OCI-LY7 (cell line): ENCODE measurements around the gene TSPOAP1. TPM values are rescaled to one million over a fixed set of nuclear protein-coding genes. Genes with fewer than 3 reads are reported as not detected.

Experiments used
- BruUV-seq: library from RNA; stranded (reverse); fragments of 400-500 nt; replicated peaks from 2 replicates; lab custom pipeline; 2021; lab: Mats Ljungman, UMichigan
- CTCF ChIA-PET: fragments of 300-600 bp; sonication (Branson Sonifier 250); formaldehyde crosslinking; loops from one replicate; lab custom pipeline; 2022; ENCODE audit warnings: antibody characterized with exemption; ENCODE audit not compliant: unreplicated experiment; lab: Charles Lee
- POLR2A ChIA-PET: fragments of 300-600 bp; sonication (Branson Sonifier 250); formaldehyde crosslinking; loops from one replicate; lab custom pipeline; 2022; ENCODE audit warnings: antibody characterized with exemption; lab: Charles Lee
- DNase-seq: peaks from one replicate; pipeline ENCODE4 v3.0.0-alpha.2; 2015; ENCODE audit warnings: low spot score
- H2AFZ ChIP-seq: fragments of 200-600 bp; sonication (generic), shearing (Covaris generic); 2 replicates; pipeline ENCODE4 v1.6.1; 2014; ENCODE audit warnings: mild to moderate bottlenecking, antibody characterized with exemption, low read length, moderate library complexity
- H3K27ac ChIP-seq: fragments of 200-600 bp; sonication (generic); 2 replicates; pipeline ENCODE4 v1.5.1; 2014; ENCODE audit warnings: mixed run types, low read depth, mild to moderate bottlenecking, moderate library complexity, low read length, inconsistent platforms; ENCODE audit not compliant: poor library complexity, severe bottlenecking
- H3K36me3 ChIP-seq: fragments of 200-600 bp; sonication (generic); 2 replicates; pipeline ENCODE4 v1.6.1; 2014; ENCODE audit warnings: mild to moderate bottlenecking, antibody characterized with exemption, low read length, moderate library complexity, mixed read lengths; ENCODE audit not compliant: insufficient read depth
- H3K4me1 ChIP-seq: fragments of 200-600 bp; sonication (generic); 2 replicates; pipeline ENCODE4 v1.5.1; 2014; ENCODE audit warnings: mild to moderate bottlenecking, low read length; ENCODE audit not compliant: insufficient read depth, poor library complexity, severe bottlenecking
- H3K4me2 ChIP-seq: fragments of 200-600 bp; sonication (generic); 2 replicates; pipeline ENCODE4 v1.6.1; 2014; ENCODE audit warnings: mild to moderate bottlenecking, low read length
- H3K4me3 ChIP-seq: fragments of 200-600 bp; sonication (generic); 2 replicates; pipeline ENCODE4 v1.5.1; 2014; ENCODE audit warnings: mild to moderate bottlenecking, low read depth, low read length; ENCODE audit not compliant: poor library complexity, severe bottlenecking
- H3K79me2 ChIP-seq: fragments of 200-600 bp; sonication (generic); 2 replicates; pipeline ENCODE4 v1.6.1; 2016; ENCODE audit warnings: low read depth, mild to moderate bottlenecking, low read length, moderate library complexity, mixed read lengths; ENCODE audit not compliant: insufficient read depth
- H3K9me2 ChIP-seq: fragments of 200-600 bp; sonication (generic); 2 replicates; pipeline ENCODE4 v1.6.1; 2016; ENCODE audit warnings: mild to moderate bottlenecking, low read length, mixed read lengths; ENCODE audit not compliant: insufficient read depth
- H3K9me3 ChIP-seq: fragments of 200-600 bp; sonication (generic); 2 replicates; pipeline ENCODE4 v1.6.1; 2014; ENCODE audit warnings: mild to moderate bottlenecking, mixed run types, low read length, mixed read lengths
- H4K20me1 ChIP-seq: fragments of 200-600 bp; sonication (generic); 2 replicates; pipeline ENCODE4 v1.6.1; 2014; ENCODE audit warnings: mild to moderate bottlenecking, antibody characterized with exemption, low read length, moderate library complexity, mixed read lengths; ENCODE audit not compliant: insufficient read depth
- CTCF ChIP-seq: fragments of 200-600 bp; sonication (generic); conservative IDR thresholded peaks from 2 replicates; pipeline ENCODE4 v1.5.1; 2014; ENCODE audit warnings: mild to moderate bottlenecking, antibody characterized with exemption, low read length, moderate library complexity, mixed read lengths
- EZH2phosphoT487 ChIP-seq: fragments of 200-600 bp; sonication (generic); IDR thresholded peaks from 2 replicates; pipeline ENCODE4 v1.6.1; 2018; ENCODE audit warnings: low read depth, borderline replicate concordance, mild to moderate bottlenecking, mixed run types, antibody characterized with exemption, low read length, moderate library complexity, mixed read lengths
- intact Hi-C: fragments of 100-400 bp; cut with micrococcal nuclease; formaldehyde crosslinking; loops from one replicate; pipeline ENCODE4 v1.10.0; 2022; ENCODE audit not compliant: unreplicated experiment
- total RNA-seq, 2 experiments: library from RNA; depleted of rRNA in 1 of 2; stranded (reverse); fragments of >200 nt in 1 of 2; shearing (Covaris generic) in 1 of 2; gene quantifications; 2 replicates each; pipeline ENCODE4 v1.2.3, GENCODE V29; 2014 to 2022

TSPOAP1 gene
- total RNA-seq, 2 experiments from 2014 or later = 24.0 to 50.6 TPM

GRCh38 chr17:58289869-58290268 is 38.7 kb downstream of the TSPOAP1 start:
- ChIA-PET CTCF (no interaction called here), POLR2A (no interaction called here)
- H4K20me1 ChIP-seq = no peaks in the 10 kb centered on the region
- no peaks in the 10 kb centered on the region for H3K9me2 ChIP-seq
- H3K79me2 ChIP-seq = no peaks in the 10 kb centered on the region
- no TSS peak for BruUV-seq
- H3K4me1 ChIP-seq = no peaks in the 10 kb centered on the region
- no peak for TF ChIP-seq CTCF
- TF ChIP-seq EZH2phosphoT487 = no peak
- H3K4me2 ChIP-seq = no peak overlapping the region
- no peaks in the 10 kb centered on the region for H3K36me3 ChIP-seq
- intact Hi-C loops = no loop called here
- no peak overlapping the region for H2AFZ ChIP-seq
- H3K9me3 ChIP-seq = no peaks in the 10 kb centered on the region
- H3K27ac ChIP-seq = no peak overlapping the region
- DNase-seq = no peak
- no peak overlapping the region for H3K4me3 ChIP-seq

- BruUV-seq = no TSS peak
Observed at GRCh38 chr17:58285422-58285810, 43.2 kb downstream of the TSPOAP1 start.

More at GRCh38 chr17:58285422-58285810, 43.2 kb downstream of the TSPOAP1 start:
- H3K9me2 ChIP-seq = no peaks in the 10 kb centered on the region
- no peak overlapping the region for H3K4me3 ChIP-seq
- TF ChIP-seq EZH2phosphoT487 = no peak
- TF ChIP-seq CTCF = no peak
- intact Hi-C loops = no loop called here
- DNase-seq = no peak
- no peaks in the 10 kb centered on the region for H3K9me3 ChIP-seq
- H3K4me1 ChIP-seq = no peaks in the 10 kb centered on the region
- ChIA-PET CTCF (no interaction called here), POLR2A (interaction anchor here (0.5 to 0.7 kb wide), 4 partner anchors 13 to 1252 kb away, joined by 3 to 5 read pairs (median 5); no protein-coding TSS in a partner anchor)
- no peak overlapping the region for H3K27ac ChIP-seq
- no peaks in the 10 kb centered on the region for H4K20me1 ChIP-seq
- H2AFZ ChIP-seq = no peak overlapping the region
- H3K36me3 ChIP-seq = no peaks in the 10 kb centered on the region
- H3K79me2 ChIP-seq = no peaks in the 10 kb centered on the region
- H3K4me2 ChIP-seq = no peak overlapping the region
